GM12874 (cell line): ENCODE data around the gene LEKR1.

ENCODE experiments used
- CTCF ChIP-seq: IDR thresholded peaks from 2 replicates; pipeline ENCODE4 v1.5.1; 2011; ENCODE audit warnings: low read depth, mild to moderate bottlenecking, control low read depth, low read length, moderate library complexity; ENCODE audit not compliant: insufficient read depth

LEKR1 gene

GRCh38 chr3:156847752-156848448 is 21.7 kb downstream of the LEKR1 start:
- TF ChIP-seq CTCF: no peak

GRCh38 chr3:156859578-156859977 is 33.4 kb downstream of the LEKR1 start:
- TF ChIP-seq CTCF: no peak

GRCh38 chr3:156860873-156861272 is 34.7 kb downstream of the LEKR1 start:
- no peak for TF ChIP-seq CTCF

GRCh38 chr3:156862338-156862737 is 36.2 kb downstream of the LEKR1 start:
- no peak for TF ChIP-seq CTCF

GRCh38 chr3:156865732-156866131 is 39.6 kb downstream of the LEKR1 start:
- no peak for TF ChIP-seq CTCF

GRCh38 chr3:156867174-156867573 is 41.0 kb downstream of the LEKR1 start:
- no peak for TF ChIP-seq CTCF

GRCh38 chr3:156867920-156868319 is 41.8 kb downstream of the LEKR1 start:
- TF ChIP-seq CTCF: no peak
